Activated T-cell treated with anti-CD3 and anti-CD28 coated beads, Interleukin-2, amount 50 U/mL, for 24 hours (primary cell): ENCODE measurements around the gene TBC1D22A.
A peak's percentile ranks its signal among the peaks of the same experiment; 100 is the strongest.

Experiments used
- DNase-seq: peaks from one replicate; pipeline ENCODE4 v3.0.0-alpha.2; 2020
- H3K27ac Mint-ChIP-seq: 2 replicates; pipeline ENCODE4 v1.8.0; 2020; ENCODE audit warnings: mild to moderate bottlenecking, mixed read lengths
- H3K27me3 Mint-ChIP-seq: 2 replicates; pipeline ENCODE4 v1.8.0; 2020; ENCODE audit warnings: mixed read lengths
- H3K36me3 Mint-ChIP-seq: 2 replicates; pipeline ENCODE4 v1.8.0; 2020; ENCODE audit warnings: low read depth, mixed read lengths
- H3K4me1 Mint-ChIP-seq: 2 replicates; pipeline ENCODE4 v1.8.0; 2020; ENCODE audit warnings: low read depth, mixed read lengths
- H3K4me3 Mint-ChIP-seq: 2 replicates; pipeline ENCODE4 v1.8.0; 2020; ENCODE audit warnings: mild to moderate bottlenecking, moderate library complexity, mixed read lengths
- H3K9me3 Mint-ChIP-seq: 2 replicates; pipeline ENCODE4 v1.8.0; 2020; ENCODE audit warnings: mixed read lengths

TBC1D22A gene

GRCh38 chr22:47095395-47096122 lies 333.1 kb downstream of the TBC1D22A start:
- peak overlapping the region; percentile 71 for H3K27ac Mint-ChIP-seq
- no peak for DNase-seq
- peaks cover 37% of the 10 kb centered on the region for H3K4me1 Mint-ChIP-seq
- peaks cover 4% of the 10 kb centered on the region for H3K9me3 Mint-ChIP-seq
- H3K4me3 Mint-ChIP-seq = no peak overlapping the region
- H3K36me3 Mint-ChIP-seq = peaks cover 47% of the 10 kb centered on the region
- H3K27me3 Mint-ChIP-seq = no peaks in the 10 kb centered on the region

GRCh38 chr22:47098121-47098520 lies 335.7 kb downstream of the TBC1D22A start:
- no peak for DNase-seq
- Mint-ChIP-seq H3K4me3 (no peak overlapping the region), H3K36me3 (peaks cover 36% of the 10 kb centered on the region), H3K27me3 (no peaks in the 10 kb centered on the region), H3K27ac (no peak overlapping the region), H3K4me1 (peaks cover 19% of the 10 kb centered on the region), H3K9me3 (peaks cover 4% of the 10 kb centered on the region)

- Mint-ChIP-seq H3K36me3 (peaks cover 35% of the 10 kb centered on the region), H3K9me3 (peaks cover 4% of the 10 kb centered on the region), H3K4me3 (no peak overlapping the region), H3K27me3 (no peaks in the 10 kb centered on the region), H3K4me1 (peaks cover 19% of the 10 kb centered on the region), H3K27ac (no peak overlapping the region)
- DNase-seq = no peak
Measured at GRCh38 chr22:47098554-47098953, 336.1 kb downstream of the TBC1D22A start.

- DNase-seq = no peak
- Mint-ChIP-seq H3K9me3 (no peaks in the 10 kb centered on the region), H3K4me1 (peaks cover 12% of the 10 kb centered on the region), H3K27me3 (no peaks in the 10 kb centered on the region), H3K36me3 (peaks cover 29% of the 10 kb centered on the region), H3K4me3 (no peak overlapping the region), H3K27ac (no peak overlapping the region)
Measured at GRCh38 chr22:47100019-47100418, 337.6 kb downstream of the TBC1D22A start.

GRCh38 chr22:47100646-47101200 lies 338.3 kb downstream of the TBC1D22A start:
- Mint-ChIP-seq H3K27me3 (no peaks in the 10 kb centered on the region), H3K4me1 (peaks cover 7% of the 10 kb centered on the region), H3K36me3 (peaks cover 29% of the 10 kb centered on the region), H3K4me3 (no peak overlapping the region), H3K27ac (no peak overlapping the region), H3K9me3 (no peaks in the 10 kb centered on the region)
- DNase-seq = no peak

GRCh38 chr22:47101321-47101885 lies 339.0 kb downstream of the TBC1D22A start:
- Mint-ChIP-seq H3K27ac (no peak overlapping the region), H3K9me3 (no peaks in the 10 kb centered on the region), H3K4me1 (peaks cover 7% of the 10 kb centered on the region), H3K4me3 (no peak overlapping the region), H3K36me3 (peaks cover 29% of the 10 kb centered on the region), H3K27me3 (no peaks in the 10 kb centered on the region)
- DNase-seq = no peak

GRCh38 chr22:47102081-47102480 lies 339.6 kb downstream of the TBC1D22A start:
- no peak overlapping the region for H3K27ac Mint-ChIP-seq
- DNase-seq = no peak
- peaks cover 25% of the 10 kb centered on the region for H3K36me3 Mint-ChIP-seq
- H3K4me3 Mint-ChIP-seq = no peak overlapping the region
- peaks cover 14% of the 10 kb centered on the region for H3K4me1 Mint-ChIP-seq
- no peaks in the 10 kb centered on the region for H3K9me3 Mint-ChIP-seq
- no peaks in the 10 kb centered on the region for H3K27me3 Mint-ChIP-seq

GRCh38 chr22:47102648-47103047 lies 340.2 kb downstream of the TBC1D22A start:
- peaks cover 19% of the 10 kb centered on the region for H3K4me1 Mint-ChIP-seq
- no peak overlapping the region for H3K27ac Mint-ChIP-seq
- no peaks in the 10 kb centered on the region for H3K9me3 Mint-ChIP-seq
- no peak overlapping the region for H3K4me3 Mint-ChIP-seq
- no peak for DNase-seq
- no peaks in the 10 kb centered on the region for H3K27me3 Mint-ChIP-seq
- H3K36me3 Mint-ChIP-seq = peaks cover 23% of the 10 kb centered on the region

- no peak overlapping the region for H3K4me3 Mint-ChIP-seq
- peaks cover 12% of the 10 kb centered on the region for H3K36me3 Mint-ChIP-seq
- H3K27me3 Mint-ChIP-seq = no peaks in the 10 kb centered on the region
- H3K4me1 Mint-ChIP-seq = peaks cover 19% of the 10 kb centered on the region
- no peaks in the 10 kb centered on the region for H3K9me3 Mint-ChIP-seq
- H3K27ac Mint-ChIP-seq = no peak overlapping the region
- DNase-seq = no peak
Measured at GRCh38 chr22:47105085-47105484, 342.6 kb downstream of the TBC1D22A start.

- H3K36me3 Mint-ChIP-seq = peaks cover 19% of the 10 kb centered on the region
- H3K27me3 Mint-ChIP-seq = no peaks in the 10 kb centered on the region
- H3K4me1 Mint-ChIP-seq = peaks cover 19% of the 10 kb centered on the region
- no peak for DNase-seq
- no peak overlapping the region for H3K4me3 Mint-ChIP-seq
- peak overlapping the region; percentile 72 for H3K27ac Mint-ChIP-seq
- no peaks in the 10 kb centered on the region for H3K9me3 Mint-ChIP-seq
Measured at GRCh38 chr22:47106806-47107205, 344.4 kb downstream of the TBC1D22A start.

GRCh38 chr22:47107431-47107830 lies 345.0 kb downstream of the TBC1D22A start:
- no peaks in the 10 kb centered on the region for H3K27me3 Mint-ChIP-seq

GRCh38 chr22:47110817-47111443 lies 348.5 kb downstream of the TBC1D22A start:
- no peaks in the 10 kb centered on the region for H3K27me3 Mint-ChIP-seq
- no peak overlapping the region for H3K27ac Mint-ChIP-seq
- H3K36me3 Mint-ChIP-seq = peaks cover 42% of the 10 kb centered on the region
- peaks cover 15% of the 10 kb centered on the region for H3K4me1 Mint-ChIP-seq
- H3K9me3 Mint-ChIP-seq = no peaks in the 10 kb centered on the region
- H3K4me3 Mint-ChIP-seq = no peak overlapping the region
- no peak for DNase-seq

More at GRCh38 chr22:47107431-47107830, 345.0 kb downstream of the TBC1D22A start:
- no peak overlapping the region for H3K4me3 Mint-ChIP-seq
- peaks cover 19% of the 10 kb centered on the region for H3K4me1 Mint-ChIP-seq
- peaks cover 24% of the 10 kb centered on the region for H3K36me3 Mint-ChIP-seq
- H3K9me3 Mint-ChIP-seq = no peaks in the 10 kb centered on the region
- peak overlapping the region; percentile 72 for H3K27ac Mint-ChIP-seq
- no peak for DNase-seq

GRCh38 chr22:47111626-47112581 lies 349.5 kb downstream of the TBC1D22A start:
- H3K36me3 Mint-ChIP-seq = peaks cover 48% of the 10 kb centered on the region
- H3K9me3 Mint-ChIP-seq = no peaks in the 10 kb centered on the region
- no peaks in the 10 kb centered on the region for H3K27me3 Mint-ChIP-seq
- no peak overlapping the region for H3K27ac Mint-ChIP-seq
- H3K4me1 Mint-ChIP-seq = peaks cover 7% of the 10 kb centered on the region
- no peak overlapping the region for H3K4me3 Mint-ChIP-seq
- no peak for DNase-seq

GRCh38 chr22:47112582-47112965 lies 350.1 kb downstream of the TBC1D22A start:
- Mint-ChIP-seq H3K4me3 (no peak overlapping the region), H3K27ac (no peak overlapping the region), H3K27me3 (no peaks in the 10 kb centered on the region), H3K4me1 (peaks cover under 1% of the 10 kb centered on the region), H3K36me3 (peaks cover 50% of the 10 kb centered on the region), H3K9me3 (no peaks in the 10 kb centered on the region)
- DNase-seq = no peak
